Skeletal muscle tissue (tissue), 4 donors: Measurements from ENCODE around the gene FAM47E. TPM values are rescaled to one million over a fixed set of nuclear protein-coding genes. Genes with fewer than 3 reads are reported as not detected.

ENCODE experiments used
- H3K27ac ChIP-seq: one replicate; pipeline ENCODE4 v1.7.0; 2013; ENCODE audit warnings: mild to moderate bottlenecking, low read depth, low read length, inconsistent platforms
- H3K27me3 ChIP-seq, 3 donors: one replicate each; pipeline ENCODE4 v1.7.0; 2013; ENCODE audit warnings: low read length in 3 of 3; ENCODE audit not compliant: control insufficient read depth in 3 of 3, insufficient read depth in 3 of 3
- H3K36me3 ChIP-seq, 3 donors: one replicate each; pipeline ENCODE4 v1.7.0; 2013; ENCODE audit warnings: low read length in 3 of 3; ENCODE audit not compliant: control insufficient read depth in 3 of 3, insufficient read depth in 3 of 3
- H3K4me1 ChIP-seq, 3 donors: one replicate each; pipeline ENCODE4 v1.7.0; 2013; ENCODE audit warnings: low read length in 3 of 3, mild to moderate bottlenecking in 3 of 3; ENCODE audit not compliant: control insufficient read depth in 3 of 3, insufficient read depth in 3 of 3
- H3K4me3 ChIP-seq, 3 donors: one replicate each; pipeline ENCODE4 v1.7.0; 2013; ENCODE audit warnings: low read length in 3 of 3
- H3K9ac ChIP-seq, 3 donors: one replicate each; pipeline ENCODE4 v1.7.0; 2013; ENCODE audit warnings: low read length in 3 of 3, mild to moderate bottlenecking in 3 of 3, moderate library complexity in 2 of 3, low read depth in 1 of 3
- H3K9me3 ChIP-seq, 3 donors: one replicate each; pipeline ENCODE4 v1.7.0; 2013; ENCODE audit warnings: low read length in 3 of 3; ENCODE audit not compliant: control insufficient read depth in 3 of 3
- total RNA-seq: library from RNA; depleted of rRNA; stranded (reverse); fragments of >200 nt; gene quantifications from one replicate; pipeline ENCODE4 v1.2.3, GENCODE V29; 2014
- donor health status: Osteomylitis.

FAM47E gene
- total RNA-seq, 1 donor from 2014 or later = 0.52 TPM

DNA sequence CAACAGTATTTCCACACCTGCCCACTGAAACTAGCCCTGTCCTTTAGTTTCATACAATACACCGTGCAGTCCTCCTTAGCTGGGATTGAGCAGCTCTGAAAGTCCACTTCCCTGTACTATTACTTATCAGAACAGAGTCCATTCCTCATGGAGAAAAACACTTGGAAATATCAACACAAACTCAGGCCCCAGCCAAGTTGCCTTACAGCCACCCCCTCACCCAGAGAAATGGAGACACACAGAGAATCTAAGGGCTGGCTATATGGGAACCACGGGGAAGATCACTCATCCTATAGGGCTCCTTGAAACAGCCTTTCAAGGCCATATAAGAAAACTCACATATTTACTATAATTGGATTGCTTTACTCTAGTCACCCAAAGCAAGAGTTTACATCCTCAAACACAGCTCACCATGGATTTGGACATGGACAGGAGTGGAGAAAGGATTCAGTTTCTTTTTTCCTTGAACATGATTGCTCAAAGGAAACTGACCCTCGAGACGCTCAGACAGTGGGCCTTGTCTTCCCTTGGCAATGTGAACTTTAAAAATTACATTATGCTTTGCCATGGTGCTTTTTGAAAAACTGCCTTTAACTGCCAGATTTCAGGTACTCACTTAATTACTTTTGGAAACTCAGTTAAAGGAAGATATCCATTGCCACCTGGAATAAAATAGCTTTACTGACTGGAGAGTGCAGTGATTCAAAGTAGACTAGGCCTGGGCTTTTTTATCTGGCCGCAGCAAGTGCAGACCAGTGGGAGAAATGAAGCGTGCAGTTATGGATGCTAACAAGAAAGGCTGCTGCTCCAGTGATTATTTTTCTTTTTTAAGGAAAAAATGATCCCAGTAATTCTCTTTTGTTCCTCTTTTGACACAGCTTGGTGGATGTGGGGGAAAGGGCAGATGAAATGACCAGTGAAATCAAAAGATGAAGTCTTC lies 39.5 kb upstream of the FAM47E start:
- peaks cover 79 to 90% (median 88%) of the 10 kb centered on the region in 3 donors for H3K4me1 ChIP-seq
- H3K9me3 ChIP-seq = no peaks in the 10 kb centered on the region
- H3K27me3 ChIP-seq = no peaks in the 10 kb centered on the region
- H3K27ac ChIP-seq = peak overlapping the region; percentile 97
- no peaks in the 10 kb centered on the region for H3K36me3 ChIP-seq
- H3K9ac ChIP-seq = peak overlapping the region; percentile 95 to 98 (median 96)
- peak overlapping the region; percentile 94 to 99 (median 98) for H3K4me3 ChIP-seq

DNA sequence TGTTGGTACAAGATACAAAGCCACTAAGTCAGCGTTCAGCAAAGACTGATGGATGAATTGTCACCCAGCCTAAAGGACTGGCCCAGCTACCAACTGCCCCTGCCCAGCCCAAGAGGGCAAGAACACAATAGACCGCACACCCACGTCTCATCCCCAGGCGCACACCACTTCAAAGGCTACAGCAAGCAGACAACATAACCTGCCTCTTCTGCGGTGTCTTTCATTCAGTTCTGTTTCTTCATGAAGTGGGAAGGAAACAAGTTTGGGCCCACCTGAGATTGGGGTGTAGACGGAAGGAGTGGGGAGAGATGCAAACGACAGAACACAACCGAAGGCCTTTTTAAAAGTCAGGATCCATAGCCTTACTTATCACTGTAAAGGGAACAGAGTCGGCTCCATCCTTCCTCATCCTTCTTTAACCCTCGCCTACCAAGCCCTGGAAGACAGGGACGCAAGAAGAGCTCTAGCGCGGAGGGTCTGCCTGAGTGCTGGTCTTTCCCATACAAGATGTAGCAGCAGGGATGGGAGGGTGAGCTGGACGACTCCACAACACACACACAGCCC lies 38.6 kb upstream of the FAM47E start:
- Histone ChIP-seq H3K4me1 (peaks cover 74 to 92% (median 86%) of the 10 kb centered on the region in 3 donors), H3K9ac (peak overlapping the region; percentile 95 to 98 (median 96))

GRCh38 chr4:76213415-76214176 lies 37.9 kb upstream of the FAM47E start, which contains the start of gene SCARB2:
Gene SCARB2, minus strand, starts transcription at chr4:76213824. Its CDS starts 281 bp downstream, at chr4:76213543.
- Histone ChIP-seq H3K27me3 (no peaks in the 10 kb centered on the region), H3K27ac (peak within 1 kb of the TSS; percentile 97), H3K4me1 (peaks cover 75 to 92% (median 83%) of the 10 kb centered on the region in 3 donors), H3K36me3 (no peaks in the 10 kb centered on the region), H3K9me3 (no peaks in the 10 kb centered on the region), H3K4me3 (peak within 1 kb of the TSS; percentile 94 to 99 (median 98)), H3K9ac (peak within 1 kb of the TSS; percentile 95 to 98 (median 97))

More for the DNA sequence above, 38.6 kb upstream of the FAM47E start:
- H3K9me3 ChIP-seq = no peaks in the 10 kb centered on the region
- no peaks in the 10 kb centered on the region for H3K36me3 ChIP-seq
- H3K4me3 ChIP-seq = peak overlapping the region; percentile 94 to 99 (median 98)
- H3K27ac ChIP-seq = peak overlapping the region; percentile 97
- H3K27me3 ChIP-seq = no peaks in the 10 kb centered on the region

DNA sequence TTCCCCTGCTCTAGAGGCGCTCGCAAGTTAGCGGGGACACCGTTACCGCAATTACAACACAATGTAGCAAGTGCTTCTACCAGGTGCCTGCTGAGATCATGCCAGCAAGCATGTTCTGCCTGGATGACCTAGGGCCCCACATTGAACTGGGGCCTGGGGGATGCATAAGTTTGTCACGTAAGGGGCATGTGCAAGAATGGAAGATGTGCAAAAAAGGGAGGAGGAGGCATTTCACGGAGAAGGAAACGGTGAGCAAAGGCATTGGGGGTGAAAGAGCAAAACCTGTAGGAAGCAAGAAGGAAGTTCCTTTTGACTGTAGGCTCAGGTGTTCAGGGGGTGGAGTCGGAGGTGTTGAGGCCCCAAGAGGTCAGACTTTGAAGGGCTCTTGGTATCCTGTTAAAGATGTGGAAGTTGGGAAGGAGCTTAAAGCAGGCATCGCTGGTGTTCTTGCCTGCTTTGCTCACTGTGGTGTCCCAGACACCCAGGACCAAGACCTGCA lies 37.3 kb upstream of the FAM47E start:
- H3K9ac ChIP-seq = peak overlapping the region; percentile 86 to 98 (median 97)
- H3K27me3 ChIP-seq = no peaks in the 10 kb centered on the region
- H3K36me3 ChIP-seq = no peaks in the 10 kb centered on the region
- peak overlapping the region; percentile 97 for H3K27ac ChIP-seq
- peaks cover 76 to 95% (median 82%) of the 10 kb centered on the region in 3 donors for H3K4me1 ChIP-seq
- H3K4me3 ChIP-seq = peak overlapping the region; percentile 82 to 98 (median 94)
- no peaks in the 10 kb centered on the region for H3K9me3 ChIP-seq

DNA sequence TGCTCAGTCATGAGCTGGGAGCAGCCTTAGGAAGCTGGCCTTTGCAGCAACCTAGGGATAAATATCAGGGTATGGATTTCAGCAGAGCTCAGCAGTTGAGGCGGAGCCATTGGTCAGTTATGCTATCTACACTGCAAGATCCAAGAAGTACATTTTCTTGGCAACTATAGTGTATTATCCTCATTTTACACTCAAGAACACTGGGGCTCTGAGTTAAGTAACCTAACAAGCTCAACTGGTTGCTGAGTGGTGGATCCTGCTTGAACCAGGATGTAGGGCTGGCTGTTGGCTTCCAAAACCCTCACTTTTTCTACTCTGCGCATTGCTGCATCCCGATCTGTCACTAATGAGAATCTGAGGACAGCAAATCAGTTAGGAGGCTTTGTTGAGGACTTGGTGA lies 36.4 kb upstream of the FAM47E start:
- Histone ChIP-seq H3K36me3 (no peaks in the 10 kb centered on the region), H3K27me3 (no peaks in the 10 kb centered on the region), H3K9me3 (no peaks in the 10 kb centered on the region), H3K4me1 (peaks cover 72 to 93% (median 78%) of the 10 kb centered on the region in 3 donors), H3K9ac (peak overlapping the region; percentile 10 to 98 (median 97)), H3K4me3 (peak overlapping the region; percentile 82 to 98 (median 94)), H3K27ac (peak overlapping the region; percentile 97)

DNA sequence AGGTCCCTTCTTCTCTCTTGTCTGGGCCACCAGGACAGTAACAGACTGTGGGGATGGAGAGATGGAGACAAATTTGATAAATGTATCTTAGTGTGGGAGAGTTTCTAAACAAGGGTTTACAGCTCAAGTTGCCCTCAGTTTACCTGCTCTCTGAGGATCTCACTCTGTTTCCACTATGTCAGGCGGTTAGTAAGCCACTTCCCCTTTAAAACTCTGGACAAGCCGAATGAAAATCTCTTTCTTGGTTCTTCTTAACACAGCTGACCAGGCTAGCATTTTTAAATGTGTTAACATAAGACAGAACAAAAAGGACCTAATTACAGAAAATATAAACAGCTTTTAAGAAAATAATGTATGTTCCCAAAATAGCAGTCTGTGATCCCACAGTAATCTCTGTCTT lies 35.0 kb upstream of the FAM47E start:
- peak overlapping the region in 1 of 3 donors; percentile 18 for H3K9ac ChIP-seq
- peak overlapping the region in 1 of 3 donors; percentile 27 for H3K4me3 ChIP-seq
- H3K9me3 ChIP-seq = no peaks in the 10 kb centered on the region
- no peaks in the 10 kb centered on the region for H3K36me3 ChIP-seq
- peaks cover 58 to 79% (median 65%) of the 10 kb centered on the region in 3 donors for H3K4me1 ChIP-seq
- no peaks in the 10 kb centered on the region for H3K27me3 ChIP-seq
- H3K27ac ChIP-seq = peak overlapping the region; percentile 97

GRCh38 chr4:76216975-76217814 lies 34.3 kb upstream of the FAM47E start:
- no peaks in the 10 kb centered on the region for H3K36me3 ChIP-seq
- H3K27ac ChIP-seq = peak overlapping the region; percentile 97
- peak overlapping the region in 1 of 3 donors; percentile 27 for H3K4me3 ChIP-seq
- peak overlapping the region in 1 of 3 donors; percentile 18 for H3K9ac ChIP-seq
- no peaks in the 10 kb centered on the region for H3K27me3 ChIP-seq
- no peaks in the 10 kb centered on the region for H3K9me3 ChIP-seq
- H3K4me1 ChIP-seq = peaks cover 53 to 73% (median 58%) of the 10 kb centered on the region in 3 donors

DNA sequence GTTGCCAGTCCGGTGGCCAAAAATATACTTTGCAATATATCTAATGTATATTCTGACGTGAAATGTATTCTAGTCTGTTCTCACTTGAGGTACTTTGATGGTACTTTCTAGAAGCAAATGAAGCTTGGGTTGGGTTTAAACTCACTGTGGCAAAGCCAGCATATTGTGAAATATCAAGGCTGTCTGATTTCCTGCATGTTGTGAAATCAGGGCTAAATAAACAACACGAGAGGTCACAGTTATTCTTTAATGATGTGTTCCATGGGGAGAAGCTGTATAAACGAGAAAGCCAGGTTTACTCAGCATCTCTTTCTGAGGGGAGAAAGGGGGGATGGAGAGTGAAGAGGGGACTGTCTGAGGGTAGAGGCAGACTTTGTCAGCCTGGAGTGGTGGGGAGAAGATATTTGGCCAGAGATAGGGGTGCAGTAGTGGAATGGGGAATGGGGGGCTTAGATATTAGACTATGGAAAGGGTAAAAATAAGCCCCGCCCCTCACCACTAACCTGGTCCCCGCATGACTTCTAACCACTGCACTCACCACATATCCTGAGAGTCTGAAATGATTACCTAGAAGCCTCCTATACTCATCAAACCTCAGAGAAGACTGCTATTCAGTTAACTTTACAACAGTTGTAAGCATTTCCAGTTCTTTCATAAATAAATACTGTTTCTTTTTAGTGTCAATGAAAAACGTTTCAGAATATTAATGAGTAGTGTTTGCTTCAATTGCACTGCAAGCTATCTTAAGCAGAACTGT lies 32.0 kb upstream of the FAM47E start:
- peak overlapping the region in 1 of 3 donors; percentile 10 for H3K9ac ChIP-seq
- H3K4me3 ChIP-seq = no peak overlapping the region
- H3K4me1 ChIP-seq = peaks cover 43 to 54% (median 43%) of the 10 kb centered on the region in 3 donors
- H3K27ac ChIP-seq = peak overlapping the region; percentile 34
- no peaks in the 10 kb centered on the region for H3K9me3 ChIP-seq
- H3K36me3 ChIP-seq = no peaks in the 10 kb centered on the region
- no peaks in the 10 kb centered on the region for H3K27me3 ChIP-seq
